Smooth muscle cell (in vitro differentiated cells): ENCODE data around the gene PPFIA2. TPM values are rescaled to one million over a fixed set of nuclear protein-coding genes. Genes with fewer than 3 reads are reported as not detected.

Experiments used
- DNase-seq: peaks from one replicate; lab custom pipeline; 2025; ENCODE audit not compliant: unreplicated experiment; lab: John Stamatoyannopoulos, UW
- H2AFZ ChIP-seq: fragments of 200-600 bp; sonication (generic); 2 replicates; pipeline ENCODE4 v1.6.0; 2016; ENCODE audit warnings: antibody characterized with exemption, low read depth, mild to moderate bottlenecking
- H3F3A ChIP-seq: fragments of 200-600 bp; sonication (generic); 2 replicates; pipeline ENCODE4 v1.6.0; 2017; ENCODE audit warnings: antibody characterized with exemption, low read depth
- H3K27ac ChIP-seq: fragments of 200-600 bp; sonication (generic); 2 replicates; pipeline ENCODE4 v1.5.1; 2016; ENCODE audit warnings: low read depth, mild to moderate bottlenecking
- H3K27me3 ChIP-seq: fragments of 200-600 bp; sonication (generic); 2 replicates; pipeline ENCODE4 v1.6.1; 2016; ENCODE audit warnings: low read depth, mild to moderate bottlenecking
- H3K36me3 ChIP-seq: fragments of 200-600 bp; sonication (generic); 2 replicates; pipeline ENCODE4 v1.5.1; 2016; ENCODE audit warnings: low read depth
- H3K4me1 ChIP-seq: fragments of 200-600 bp; sonication (generic); 2 replicates; pipeline ENCODE4 v1.5.1; 2016; ENCODE audit warnings: low read depth
- H3K4me2 ChIP-seq: fragments of 200-600 bp; sonication (generic); 2 replicates; pipeline ENCODE4 v1.6.0; 2016; ENCODE audit warnings: mild to moderate bottlenecking
- H3K4me3 ChIP-seq: fragments of 200-600 bp; sonication (generic); 2 replicates; pipeline ENCODE4 v1.5.1; 2016; ENCODE audit warnings: mild to moderate bottlenecking
- H3K79me2 ChIP-seq: fragments of 200-600 bp; sonication (generic); 2 replicates; pipeline ENCODE4 v1.6.0; 2016; ENCODE audit warnings: low read depth, mild to moderate bottlenecking
- H3K9ac ChIP-seq: fragments of 200-600 bp; sonication (generic); 2 replicates; pipeline ENCODE4 v1.6.0; 2016; ENCODE audit warnings: low read depth
- H3K9me3 ChIP-seq: fragments of 200-600 bp; sonication (generic); replicated peaks from 2 replicates; pipeline ENCODE4 v1.5.1; 2016; ENCODE audit warnings: low read depth
- H4K20me1 ChIP-seq: fragments of 200-600 bp; sonication (generic); 2 replicates; pipeline ENCODE4 v1.6.0; 2016; ENCODE audit warnings: low read depth
- WGBS: methylation state at CpG from one replicate; pipeline ENCODE4 v1.1.7; 2016; ENCODE audit warnings: low lambda C conversion rate; 5-methylcytosine and 5-hydroxymethylcytosine counted together
- polyA plus RNA-seq: library from polyadenylated mRNA; unstranded; fragments of >200 nt; fragmentation: Nextera tagmentation; extraction: Ambion mirVana; gene quantifications from 2 replicates; pipeline ENCODE4 v1.2.1, GENCODE V29; 2016
- total RNA-seq: library from RNA; depleted of rRNA; stranded (reverse); fragments of >200 nt; gene quantifications from 2 replicates; pipeline ENCODE4 v1.2.3, GENCODE V29; 2014
- TF ChIP-seq, protein P1 (sequence below): fragments of 200-600 bp; sonication (generic); IDR thresholded peaks from 2 replicates; pipeline ENCODE4 v1.5.1; 2017; ENCODE audit warnings: borderline replicate concordance, mild to moderate bottlenecking, antibody characterized with exemption; ENCODE audit not compliant: insufficient read depth, poor library complexity, severe bottlenecking

PPFIA2 gene
- total and polyA plus RNA-seq, 2 experiments from 2014 or later = not detected

DNA sequence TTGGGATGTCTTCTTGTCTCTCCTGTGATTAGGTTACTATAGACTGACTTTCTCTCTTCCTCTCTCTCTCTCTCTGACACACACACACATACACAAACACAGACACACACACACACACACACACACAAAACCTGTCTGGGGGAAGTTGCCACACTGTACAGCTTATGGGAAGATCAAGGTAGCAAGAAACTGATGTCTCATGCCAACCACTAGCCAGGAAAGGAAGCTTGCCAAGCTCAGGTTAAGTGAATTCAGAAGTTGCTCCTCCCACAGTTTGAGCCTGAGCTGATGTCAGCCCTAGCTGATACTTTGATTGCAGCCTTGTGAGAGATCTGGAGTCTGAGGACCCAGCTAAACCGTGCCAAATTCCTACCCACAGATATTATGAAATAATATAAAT, 67.1 kb downstream of the PPFIA2 start:
- DNase-seq = no peak
- no peak overlapping the region for H3K27ac ChIP-seq
- no peaks in the 10 kb centered on the region for H3F3A ChIP-seq
- no peaks in the 10 kb centered on the region for H3K79me2 ChIP-seq
- H3K4me3 ChIP-seq = no peak overlapping the region
- H3K4me1 ChIP-seq = no peaks in the 10 kb centered on the region
- no peaks in the 10 kb centered on the region for H3K27me3 ChIP-seq
- no peaks in the 10 kb centered on the region for H3K36me3 ChIP-seq
- no peak overlapping the region for H3K9ac ChIP-seq
- H3K9me3 ChIP-seq = no peaks in the 10 kb centered on the region
- no peak overlapping the region for H3K4me2 ChIP-seq
- no peaks in the 10 kb centered on the region for H4K20me1 ChIP-seq
- no peak overlapping the region for H2AFZ ChIP-seq
- 82% methylated on average over 1 of the region's 1 CpG for WGBS
- TF ChIP-seq, protein P1, sequence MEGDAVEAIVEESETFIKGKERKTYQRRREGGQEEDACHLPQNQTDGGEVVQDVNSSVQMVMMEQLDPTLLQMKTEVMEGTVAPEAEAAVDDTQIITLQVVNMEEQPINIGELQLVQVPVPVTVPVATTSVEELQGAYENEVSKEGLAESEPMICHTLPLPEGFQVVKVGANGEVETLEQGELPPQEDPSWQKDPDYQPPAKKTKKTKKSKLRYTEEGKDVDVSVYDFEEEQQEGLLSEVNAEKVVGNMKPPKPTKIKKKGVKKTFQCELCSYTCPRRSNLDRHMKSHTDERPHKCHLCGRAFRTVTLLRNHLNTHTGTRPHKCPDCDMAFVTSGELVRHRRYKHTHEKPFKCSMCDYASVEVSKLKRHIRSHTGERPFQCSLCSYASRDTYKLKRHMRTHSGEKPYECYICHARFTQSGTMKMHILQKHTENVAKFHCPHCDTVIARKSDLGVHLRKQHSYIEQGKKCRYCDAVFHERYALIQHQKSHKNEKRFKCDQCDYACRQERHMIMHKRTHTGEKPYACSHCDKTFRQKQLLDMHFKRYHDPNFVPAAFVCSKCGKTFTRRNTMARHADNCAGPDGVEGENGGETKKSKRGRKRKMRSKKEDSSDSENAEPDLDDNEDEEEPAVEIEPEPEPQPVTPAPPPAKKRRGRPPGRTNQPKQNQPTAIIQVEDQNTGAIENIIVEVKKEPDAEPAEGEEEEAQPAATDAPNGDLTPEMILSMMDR = no peak

DNA sequence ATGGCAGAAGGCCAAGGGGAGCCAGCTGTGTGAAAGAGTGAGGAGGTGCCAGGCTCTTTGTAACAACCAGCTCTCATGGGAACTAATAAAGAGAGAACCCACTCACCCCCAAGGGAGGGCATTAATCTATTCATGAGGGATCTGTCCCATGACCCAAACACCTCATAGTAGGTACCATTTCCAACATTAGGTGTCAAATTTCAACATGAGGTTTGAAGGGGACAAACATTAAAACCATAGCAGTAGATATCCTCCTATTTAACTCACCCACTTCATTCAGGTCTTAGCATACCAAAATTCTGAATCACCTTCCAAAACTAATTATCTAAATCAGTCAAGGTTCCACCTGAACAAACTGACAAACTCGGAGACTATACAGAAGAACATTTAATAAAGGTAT, 75.3 kb downstream of the PPFIA2 start:
- DNase-seq = no peak
- no peaks in the 10 kb centered on the region for H3F3A ChIP-seq
- H4K20me1 ChIP-seq = no peaks in the 10 kb centered on the region
- H3K4me1 ChIP-seq = no peaks in the 10 kb centered on the region
- 71% methylated on average over 1 of the region's 1 CpG for WGBS
- H3K27me3 ChIP-seq = no peaks in the 10 kb centered on the region
- H3K4me2 ChIP-seq = no peak overlapping the region
- H3K9me3 ChIP-seq = no peaks in the 10 kb centered on the region
- H3K27ac ChIP-seq = no peak overlapping the region
- no peak overlapping the region for H3K9ac ChIP-seq
- no peaks in the 10 kb centered on the region for H3K79me2 ChIP-seq
- no peaks in the 10 kb centered on the region for H3K36me3 ChIP-seq
- TF ChIP-seq, protein P1 = no peak
- H3K4me3 ChIP-seq = no peak overlapping the region
- H2AFZ ChIP-seq = no peak overlapping the region

DNA sequence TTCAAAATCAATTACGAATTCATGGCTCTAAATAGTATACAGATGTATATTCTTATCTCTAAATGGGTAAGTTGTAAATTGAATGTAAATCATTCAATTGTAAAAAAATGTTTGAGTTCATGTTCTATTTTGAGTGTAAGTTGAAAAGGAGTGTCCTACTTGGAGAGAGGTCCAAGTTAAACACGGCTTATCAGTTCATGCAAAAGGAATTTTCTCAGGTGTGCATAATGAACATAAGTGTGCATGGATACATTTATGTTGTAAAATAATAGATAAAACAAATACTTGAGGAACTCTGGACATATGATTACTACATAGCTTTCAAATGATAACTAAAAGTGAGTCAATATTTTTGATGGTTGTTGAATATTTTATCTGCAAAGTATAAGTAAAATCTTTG, 79.5 kb downstream of the PPFIA2 start:
- no peaks in the 10 kb centered on the region for H3K27me3 ChIP-seq
- H3K27ac ChIP-seq = no peak overlapping the region
- no peak overlapping the region for H3K4me3 ChIP-seq
- TF ChIP-seq, protein P1 = no peak
- no peaks in the 10 kb centered on the region for H3F3A ChIP-seq
- H3K4me1 ChIP-seq = no peaks in the 10 kb centered on the region
- no peak overlapping the region for H2AFZ ChIP-seq
- no peaks in the 10 kb centered on the region for H4K20me1 ChIP-seq
- no peaks in the 10 kb centered on the region for H3K9me3 ChIP-seq
- H3K4me2 ChIP-seq = no peak overlapping the region
- no peaks in the 10 kb centered on the region for H3K79me2 ChIP-seq
- WGBS = 85% methylated on average over 2 of the region's 2 CpGs
- no peaks in the 10 kb centered on the region for H3K36me3 ChIP-seq
- H3K9ac ChIP-seq = no peak overlapping the region
- no peak for DNase-seq

DNA sequence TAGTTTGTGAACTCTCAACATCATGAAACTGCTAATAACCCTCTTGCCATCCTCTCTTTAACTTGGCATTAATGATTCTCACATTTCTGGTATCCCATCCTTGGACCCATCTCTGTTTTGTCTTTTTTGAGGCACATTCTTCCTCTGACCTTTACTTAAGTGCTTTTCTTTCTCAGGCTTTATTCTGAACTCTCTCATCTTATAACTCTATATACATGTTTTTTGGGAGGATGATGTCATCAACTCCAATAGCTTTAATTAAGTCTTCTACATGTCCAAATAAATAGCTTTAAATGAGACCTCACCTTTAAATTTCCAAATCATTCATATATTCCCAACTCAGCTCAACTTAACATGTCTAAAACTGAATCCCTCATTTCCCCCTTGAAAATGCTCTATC, 88.4 kb downstream of the PPFIA2 start:
- no peaks in the 10 kb centered on the region for H3K9me3 ChIP-seq
- H3K9ac ChIP-seq = no peak overlapping the region
- H4K20me1 ChIP-seq = no peaks in the 10 kb centered on the region
- no peak overlapping the region for H2AFZ ChIP-seq
- no peaks in the 10 kb centered on the region for H3K4me1 ChIP-seq
- TF ChIP-seq, protein P1 = no peak
- no peak for DNase-seq
- no peak overlapping the region for H3K4me3 ChIP-seq
- no peak overlapping the region for H3K27ac ChIP-seq
- H3K79me2 ChIP-seq = no peaks in the 10 kb centered on the region
- H3F3A ChIP-seq = no peaks in the 10 kb centered on the region
- H3K4me2 ChIP-seq = no peak overlapping the region
- no peaks in the 10 kb centered on the region for H3K36me3 ChIP-seq
- no peaks in the 10 kb centered on the region for H3K27me3 ChIP-seq
